Breast epithelium (tissue), 3 donors: ENCODE results near the gene RNASE4.
A peak's percentile ranks its signal among the peaks of the same experiment; 100 is the strongest.

Experiments
- CTCF ChIP-seq, 3 donors: fragments of 450-650 bp; IDR thresholded peaks; one replicate each; pipeline ENCODE4 v1.5.1; 2016 to 2017; ENCODE audit warnings: antibody characterized with exemption in 3 of 3, mild to moderate bottlenecking in 3 of 3, moderate library complexity in 3 of 3
- POLR2A ChIP-seq: fragments of 450-650 bp; IDR thresholded peaks from one replicate; pipeline ENCODE4 v1.6.1; 2016; ENCODE audit warnings: antibody characterized with exemption, mild to moderate bottlenecking, moderate library complexity
- POLR2AphosphoS5 ChIP-seq, 3 donors: sonication (generic); formaldehyde crosslinking; IDR thresholded peaks; one replicate each; pipeline ENCODE4 v1.6.1; 2017; ENCODE audit warnings: antibody characterized with exemption in 3 of 3

- TF ChIP-seq POLR2A, result peak; percentile 98
- peak in 1 of 3 donors; percentile 9 for TF ChIP-seq CTCF (IDR thresholded peaks at IDR 0.05)
- TF ChIP-seq POLR2AphosphoS5 (IDR thresholded peaks at IDR 0.05), result peak; percentile 96 to 99 (median 97)
Measured at GRCh38 chr14:20682435-20683124, 1.8 kb upstream of the RNASE4 start.
